ENCODE data around the gene OTOG.

Gene OTOG

DNA sequence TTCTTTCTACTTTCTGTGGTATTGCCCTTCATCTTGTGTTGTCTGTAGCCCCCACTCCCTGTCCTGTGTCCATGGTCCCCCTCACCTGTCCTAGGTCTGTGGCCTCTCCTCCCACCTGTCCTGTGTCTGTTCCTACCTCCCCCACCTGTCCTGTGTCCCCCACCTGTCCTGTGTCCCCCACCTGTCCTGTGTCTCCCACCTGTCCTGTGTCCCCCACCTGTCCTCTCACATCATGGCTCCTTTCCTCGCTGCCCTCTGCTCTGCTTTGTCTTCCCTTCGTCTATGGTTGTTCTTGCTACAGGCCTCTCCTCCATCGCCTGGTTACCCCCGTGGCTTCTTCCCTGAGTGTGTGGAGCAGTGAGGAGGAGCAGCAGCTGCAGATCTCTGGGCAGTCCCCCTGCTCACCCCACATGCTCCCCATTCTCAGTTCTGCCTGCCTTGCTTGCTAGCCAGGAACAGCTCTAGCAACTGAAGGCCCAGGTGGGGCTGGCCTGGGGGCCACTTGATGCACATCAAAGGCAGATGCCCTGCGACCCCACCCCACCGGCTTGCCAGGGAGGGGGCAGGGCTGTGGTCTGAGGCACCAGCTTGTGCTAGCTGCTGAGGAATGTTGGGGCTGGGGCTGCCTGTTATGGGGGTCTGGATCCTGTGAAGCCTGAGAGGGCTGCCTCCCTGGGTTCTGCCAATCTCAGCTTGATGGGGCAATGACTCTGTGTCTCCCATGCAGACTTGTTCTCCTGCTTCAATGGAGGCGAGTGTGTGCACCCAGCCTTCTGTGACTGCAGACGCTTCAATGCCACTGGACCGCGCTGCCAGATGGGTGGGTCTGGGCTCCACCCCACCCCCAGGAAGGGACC lies 5.6 kb downstream of the OTOG start:
- H3K27ac ChIP-seq (ENCODE audit: low read depth, low read length), result no peak overlapping the region
- H3K4me3 ChIP-seq (ENCODE audit: low read depth, low read length), result no peak overlapping the region
- no peaks in the 10 kb centered on the region for H3K9me3 ChIP-seq (ENCODE audit: control insufficient read depth, insufficient read depth, low read length)
- H3K4me1 ChIP-seq (ENCODE audit: control insufficient read depth, insufficient read depth, low read length), result peaks cover 1% of the 10 kb centered on the region; the same call in 1 of the 2 replicates
- no peak overlapping the region for H3K9ac ChIP-seq (ENCODE audit: low read depth, low read length)
- no peaks in the 10 kb centered on the region for H3K36me3 ChIP-seq (ENCODE audit: control insufficient read depth, insufficient read depth, low read length)
- peaks cover 5% of the 10 kb centered on the region for H3K27me3 ChIP-seq (ENCODE audit: control insufficient read depth, insufficient read depth, low read length)

DNA sequence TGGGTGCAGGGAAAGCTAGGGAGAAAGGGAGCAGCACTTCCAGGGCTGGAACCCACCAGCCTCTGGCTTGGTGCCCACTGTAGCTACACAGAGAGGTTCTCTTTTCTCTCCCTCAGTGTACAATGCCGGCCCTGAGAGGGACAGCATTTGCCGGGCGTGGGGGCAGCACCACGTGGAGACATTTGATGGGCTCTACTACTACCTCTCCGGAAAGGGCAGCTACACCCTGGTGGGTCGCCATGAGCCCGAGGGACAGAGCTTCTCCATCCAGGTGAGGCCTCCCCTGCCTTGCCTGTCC lies 6.1 kb downstream of the OTOG start:
- Histone ChIP-seq H3K4me1 (ENCODE audit: control insufficient read depth, insufficient read depth, low read length) (no peaks in the 10 kb centered on the region; the same call in 1 of the 2 replicates), H3K4me3 (ENCODE audit: low read depth, low read length) (no peak overlapping the region), H3K27ac (ENCODE audit: low read depth, low read length) (no peak overlapping the region), H3K36me3 (ENCODE audit: control insufficient read depth, insufficient read depth, low read length) (no peaks in the 10 kb centered on the region), H3K9ac (ENCODE audit: low read depth, low read length) (no peak overlapping the region), H3K27me3 (ENCODE audit: control insufficient read depth, insufficient read depth, low read length) (no peaks in the 10 kb centered on the region), H3K9me3 (ENCODE audit: control insufficient read depth, insufficient read depth, low read length) (no peaks in the 10 kb centered on the region)

DNA sequence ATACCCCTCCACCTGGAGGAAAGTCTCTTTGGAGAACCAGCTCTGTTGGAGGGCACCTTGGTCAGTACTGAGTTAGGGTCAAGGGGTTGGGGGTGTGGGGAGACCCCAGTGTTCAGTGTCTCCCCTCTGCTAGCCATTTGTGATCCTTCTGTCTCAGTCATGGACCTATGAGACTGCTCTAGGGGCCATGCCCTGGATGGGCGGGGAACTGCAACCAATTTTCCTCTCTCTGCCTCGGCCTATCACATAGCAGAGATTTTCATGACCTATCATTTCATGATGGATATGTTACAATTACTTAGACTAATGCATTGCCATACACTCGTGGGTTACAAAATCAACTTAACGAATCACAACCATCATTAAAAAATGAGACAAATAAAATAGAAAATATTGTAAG lies 7.4 kb downstream of the OTOG start:
- Histone ChIP-seq H3K36me3 (ENCODE audit: control insufficient read depth, insufficient read depth, low read length) (no peaks in the 10 kb centered on the region), H3K4me3 (ENCODE audit: low read depth, low read length) (no peak overlapping the region), H3K27ac (ENCODE audit: low read depth, low read length) (no peak overlapping the region), H3K9ac (ENCODE audit: low read depth, low read length) (no peak overlapping the region), H3K4me1 (ENCODE audit: control insufficient read depth, insufficient read depth, low read length) (no peaks in the 10 kb centered on the region; the same call in 1 of the 2 replicates), H3K9me3 (ENCODE audit: control insufficient read depth, insufficient read depth, low read length) (no peaks in the 10 kb centered on the region), H3K27me3 (ENCODE audit: control insufficient read depth, insufficient read depth, low read length) (no peaks in the 10 kb centered on the region)

DNA sequence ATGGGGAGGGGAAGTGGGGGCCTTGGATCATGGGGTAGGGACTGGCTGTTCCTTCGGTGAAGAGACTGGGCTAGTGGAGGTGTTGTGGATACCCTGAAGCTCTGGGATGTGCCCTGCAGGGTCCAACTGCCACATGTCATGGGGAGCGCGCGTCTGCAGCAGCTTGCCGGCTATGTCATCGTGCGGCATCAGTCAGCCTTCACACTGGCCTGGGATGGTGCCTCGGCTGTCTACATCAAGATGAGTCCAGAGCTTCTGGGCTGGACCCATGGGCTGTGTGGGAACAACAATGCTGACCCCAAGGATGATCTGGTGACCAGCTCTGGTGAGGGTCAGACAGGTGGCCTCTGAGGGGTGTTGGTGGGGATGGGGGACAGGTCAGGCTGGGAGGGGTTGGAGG lies 9.9 kb downstream of the OTOG start:
- Histone ChIP-seq H3K9ac (ENCODE audit: low read depth, low read length) (no peak overlapping the region), H3K27ac (ENCODE audit: low read depth, low read length) (no peak overlapping the region), H3K4me1 (ENCODE audit: control insufficient read depth, insufficient read depth, low read length) (no peaks in the 10 kb centered on the region), H3K9me3 (ENCODE audit: control insufficient read depth, insufficient read depth, low read length) (no peaks in the 10 kb centered on the region), H3K4me3 (ENCODE audit: low read depth, low read length) (no peak overlapping the region), H3K36me3 (ENCODE audit: control insufficient read depth, insufficient read depth, low read length) (no peaks in the 10 kb centered on the region), H3K27me3 (ENCODE audit: control insufficient read depth, insufficient read depth, low read length) (no peaks in the 10 kb centered on the region)

DNA sequence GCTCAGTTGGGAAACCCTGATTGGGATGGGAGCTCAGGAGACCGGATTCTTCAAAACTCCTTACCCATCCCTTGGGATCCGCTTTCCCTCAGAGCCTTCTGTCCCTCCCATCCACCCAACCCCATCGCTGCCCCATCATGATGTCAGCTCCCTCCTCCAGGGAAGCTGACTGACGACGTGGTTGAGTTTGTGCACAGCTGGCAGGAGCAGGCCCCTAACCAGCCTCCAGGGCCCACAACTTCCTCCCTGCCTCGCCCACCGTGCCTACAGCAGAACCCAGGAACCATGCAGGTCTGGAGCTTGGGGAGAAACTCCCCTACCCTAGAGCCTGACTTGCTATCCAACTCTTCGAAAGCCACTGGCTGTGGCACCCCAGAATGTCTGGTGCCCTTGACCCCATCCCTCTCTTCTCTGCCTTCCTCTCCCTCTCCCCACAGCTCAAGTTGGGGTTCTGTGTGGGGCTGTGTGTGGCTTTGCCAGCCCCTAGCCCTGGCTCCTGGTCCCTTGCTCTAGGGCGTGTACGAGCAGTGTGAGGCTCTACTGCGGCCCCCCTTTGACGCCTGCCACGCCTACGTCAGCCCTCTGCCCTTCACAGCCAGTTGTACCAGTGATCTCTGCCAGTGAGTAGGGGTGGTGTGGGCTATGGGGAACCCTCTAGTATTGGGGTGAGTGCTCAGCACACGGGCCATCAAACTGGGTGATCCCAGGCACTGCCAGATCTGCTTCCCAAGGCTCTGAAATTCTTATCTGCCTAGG lies 11.1 kb downstream of the OTOG start:
- Histone ChIP-seq H3K9me3 (ENCODE audit: control insufficient read depth, insufficient read depth, low read length) (no peaks in the 10 kb centered on the region), H3K4me1 (ENCODE audit: control insufficient read depth, insufficient read depth, low read length) (no peaks in the 10 kb centered on the region), H3K27ac (ENCODE audit: low read depth, low read length) (no peak overlapping the region), H3K36me3 (ENCODE audit: control insufficient read depth, insufficient read depth, low read length) (no peaks in the 10 kb centered on the region), H3K9ac (ENCODE audit: low read depth, low read length) (no peak overlapping the region), H3K27me3 (ENCODE audit: control insufficient read depth, insufficient read depth, low read length) (no peaks in the 10 kb centered on the region), H3K4me3 (ENCODE audit: low read depth, low read length) (no peak overlapping the region)

DNA sequence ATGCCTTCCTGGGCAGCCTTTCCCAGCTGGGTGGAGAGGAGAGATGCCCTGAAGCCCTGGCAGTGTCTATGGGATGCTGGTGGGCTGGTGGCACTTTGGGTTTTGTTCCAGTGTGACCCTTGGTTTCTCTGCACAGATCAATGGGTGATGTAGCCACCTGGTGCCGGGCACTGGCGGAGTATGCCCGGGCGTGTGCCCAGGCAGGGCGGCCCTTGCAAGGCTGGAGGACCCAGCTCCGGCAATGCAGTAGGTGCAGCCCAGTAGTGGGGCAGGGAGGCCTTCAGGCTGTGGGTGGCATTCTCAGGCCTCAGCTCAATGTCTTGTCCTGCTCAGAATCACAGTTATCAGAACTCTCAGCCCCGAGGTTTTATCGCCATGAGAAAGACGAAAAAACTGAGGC lies 11.9 kb downstream of the OTOG start:
- Histone ChIP-seq H3K9me3 (ENCODE audit: control insufficient read depth, insufficient read depth, low read length) (no peaks in the 10 kb centered on the region), H3K27ac (ENCODE audit: low read depth, low read length) (no peak overlapping the region), H3K9ac (ENCODE audit: low read depth, low read length) (no peak overlapping the region), H3K4me3 (ENCODE audit: low read depth, low read length) (no peak overlapping the region), H3K36me3 (ENCODE audit: control insufficient read depth, insufficient read depth, low read length) (no peaks in the 10 kb centered on the region), H3K27me3 (ENCODE audit: control insufficient read depth, insufficient read depth, low read length) (no peaks in the 10 kb centered on the region), H3K4me1 (ENCODE audit: control insufficient read depth, insufficient read depth, low read length) (no peaks in the 10 kb centered on the region)

DNA sequence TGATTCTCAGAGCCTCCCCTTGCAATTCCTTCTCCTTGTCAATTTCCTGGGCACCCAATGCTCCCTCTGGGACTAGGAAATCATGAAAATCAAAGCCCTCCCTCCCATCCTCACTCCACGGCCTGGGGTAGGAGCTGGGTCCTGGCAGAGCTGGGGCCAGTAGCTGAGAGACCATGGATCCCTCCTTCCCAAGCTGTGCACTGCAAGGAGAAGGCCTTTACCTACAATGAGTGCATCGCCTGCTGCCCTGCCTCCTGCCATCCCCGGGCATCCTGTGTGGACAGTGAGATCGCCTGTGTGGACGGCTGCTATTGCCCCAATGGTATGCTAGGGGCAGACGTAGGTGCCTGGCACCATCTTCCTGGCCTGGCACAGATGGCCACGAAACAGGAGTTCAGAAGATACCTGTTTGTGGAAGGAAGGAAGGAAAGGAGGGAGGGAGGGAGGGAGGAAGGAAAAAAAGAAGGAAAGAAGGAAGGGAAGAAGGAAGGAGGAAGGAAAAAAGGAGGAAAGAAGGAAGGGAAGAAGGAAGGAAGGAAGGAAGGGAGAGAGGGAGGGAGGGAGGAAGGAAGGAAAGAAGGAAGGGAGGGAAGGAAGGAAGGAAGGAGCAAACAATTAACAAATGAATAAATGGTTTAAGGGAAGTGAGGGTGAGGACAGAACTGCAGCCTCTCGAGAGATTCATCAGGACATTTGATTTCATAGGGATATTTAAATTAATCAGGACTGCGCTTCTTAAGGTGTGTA lies 12.5 kb downstream of the OTOG start:
- Histone ChIP-seq H3K27me3 (ENCODE audit: control insufficient read depth, insufficient read depth, low read length) (no peaks in the 10 kb centered on the region), H3K27ac (ENCODE audit: low read depth, low read length) (no peak overlapping the region), H3K36me3 (ENCODE audit: control insufficient read depth, insufficient read depth, low read length) (no peaks in the 10 kb centered on the region), H3K4me1 (ENCODE audit: control insufficient read depth, insufficient read depth, low read length) (no peaks in the 10 kb centered on the region), H3K9ac (ENCODE audit: low read depth, low read length) (no peak overlapping the region), H3K4me3 (ENCODE audit: low read depth, low read length) (no peak overlapping the region), H3K9me3 (ENCODE audit: control insufficient read depth, insufficient read depth, low read length) (no peaks in the 10 kb centered on the region)

DNA sequence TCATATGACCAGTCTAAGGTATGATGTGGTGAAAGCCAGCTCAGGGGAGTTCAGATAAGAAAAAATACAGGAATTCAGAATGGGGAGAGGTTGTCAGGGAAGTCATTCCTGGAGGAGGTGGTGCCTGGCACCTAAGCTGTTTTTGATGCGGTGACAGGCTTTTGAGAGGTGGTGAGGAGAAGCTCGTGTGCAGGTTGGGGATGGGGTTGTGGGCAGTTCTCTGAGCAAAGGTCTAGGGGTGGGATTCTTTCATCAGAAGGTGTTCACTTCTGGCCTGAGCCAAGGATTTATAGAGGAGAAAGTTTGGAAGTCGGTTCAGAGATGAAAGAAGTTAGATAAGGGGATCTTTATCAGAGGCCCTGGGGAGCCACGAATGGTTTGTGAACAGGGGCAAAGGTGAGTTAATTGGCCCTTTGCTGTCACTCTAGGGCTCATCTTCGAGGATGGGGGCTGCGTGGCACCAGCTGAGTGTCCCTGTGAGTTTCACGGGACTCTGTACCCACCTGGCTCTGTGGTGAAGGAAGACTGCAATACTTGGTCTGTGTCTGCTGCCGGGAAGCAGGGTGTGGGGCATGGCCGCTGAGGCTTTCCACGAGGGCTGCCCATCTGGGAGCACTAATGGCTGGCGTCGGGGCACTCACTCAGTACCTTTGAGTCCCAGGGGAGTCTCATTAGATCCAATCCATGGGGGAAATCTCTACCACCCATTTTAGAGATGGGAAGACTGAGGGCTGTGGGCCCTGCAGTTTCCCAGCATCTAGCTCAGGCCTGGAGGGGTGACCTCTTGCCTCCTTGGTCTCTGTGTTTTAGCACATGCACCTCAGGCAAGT lies 13.4 kb downstream of the OTOG start:
- no peaks in the 10 kb centered on the region for H3K9me3 ChIP-seq (ENCODE audit: control insufficient read depth, insufficient read depth, low read length)
- H3K36me3 ChIP-seq (ENCODE audit: control insufficient read depth, insufficient read depth, low read length), result no peaks in the 10 kb centered on the region
- no peak overlapping the region for H3K27ac ChIP-seq (ENCODE audit: low read depth, low read length)
- H3K27me3 ChIP-seq (ENCODE audit: control insufficient read depth, insufficient read depth, low read length), result no peaks in the 10 kb centered on the region
- H3K4me3 ChIP-seq (ENCODE audit: low read depth, low read length), result no peak overlapping the region
- no peak overlapping the region for H3K9ac ChIP-seq (ENCODE audit: low read depth, low read length)
- no peaks in the 10 kb centered on the region for H3K4me1 ChIP-seq (ENCODE audit: control insufficient read depth, insufficient read depth, low read length)

DNA sequence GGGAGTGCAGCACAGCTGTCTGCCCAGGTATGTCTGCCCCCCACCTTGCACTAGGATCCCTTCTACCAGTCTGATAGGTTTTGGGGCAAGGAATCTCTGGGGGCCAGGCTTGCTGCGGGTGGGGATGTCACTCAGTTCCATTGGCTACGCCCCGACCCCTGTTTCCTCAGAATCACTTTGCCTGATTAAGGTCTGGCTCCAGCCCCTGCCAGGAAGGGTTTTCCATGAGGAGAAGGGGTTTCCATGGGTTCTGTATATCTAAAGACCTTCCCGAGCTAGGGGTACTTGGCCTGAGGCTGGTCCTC lies 14.0 kb downstream of the OTOG start:
- no peaks in the 10 kb centered on the region for H3K9me3 ChIP-seq (ENCODE audit: control insufficient read depth, insufficient read depth, low read length)
- no peaks in the 10 kb centered on the region for H3K36me3 ChIP-seq (ENCODE audit: control insufficient read depth, insufficient read depth, low read length)

DNA sequence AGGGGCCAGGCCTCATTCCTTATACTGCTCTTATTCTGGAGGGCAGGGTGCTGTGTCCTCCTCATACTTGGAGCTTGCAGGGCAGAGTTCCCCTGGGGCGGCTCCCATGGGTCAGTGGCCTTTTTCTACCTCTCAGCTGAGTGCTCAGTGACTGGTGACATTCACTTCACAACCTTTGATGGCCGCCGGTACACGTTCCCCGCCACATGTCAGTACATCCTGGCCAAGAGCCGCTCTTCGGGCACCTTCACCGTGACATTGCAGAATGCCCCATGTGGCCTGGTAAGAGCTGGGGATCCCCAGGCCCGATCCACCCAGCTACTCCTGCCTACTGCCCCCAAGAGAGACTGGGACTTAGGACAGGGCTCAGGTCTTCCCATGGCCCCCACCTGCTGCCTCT lies 14.5 kb downstream of the OTOG start:
- Histone ChIP-seq H3K9me3 (ENCODE audit: control insufficient read depth, insufficient read depth, low read length) (no peaks in the 10 kb centered on the region), H3K4me3 (ENCODE audit: low read depth, low read length) (no peak overlapping the region), H3K27me3 (ENCODE audit: control insufficient read depth, insufficient read depth, low read length) (no peaks in the 10 kb centered on the region), H3K9ac (ENCODE audit: low read depth, low read length) (no peak overlapping the region), H3K36me3 (ENCODE audit: control insufficient read depth, insufficient read depth, low read length) (no peaks in the 10 kb centered on the region), H3K4me1 (ENCODE audit: control insufficient read depth, insufficient read depth, low read length) (no peaks in the 10 kb centered on the region), H3K27ac (ENCODE audit: low read depth, low read length) (no peak overlapping the region)

More for the DNA sequence above, 14.0 kb downstream of the OTOG start:
- Histone ChIP-seq H3K27me3 (ENCODE audit: control insufficient read depth, insufficient read depth, low read length) (no peaks in the 10 kb centered on the region), H3K4me3 (ENCODE audit: low read depth, low read length) (no peak overlapping the region), H3K4me1 (ENCODE audit: control insufficient read depth, insufficient read depth, low read length) (no peaks in the 10 kb centered on the region), H3K9ac (ENCODE audit: low read depth, low read length) (no peak overlapping the region), H3K27ac (ENCODE audit: low read depth, low read length) (no peak overlapping the region)
